SK-N-SH treated with all-trans-retinoic acid at 6 μM for 48 hours (cell line): ENCODE measurements around the gene JMJD1C.
"Not testable (repeated sequence)": the region's sequence is repeated elsewhere in the genome, so short reads cannot be mapped to it uniquely, and the experiment has no call there.

Experiments used
- ATAC-seq: fragments of 200-7000 bp; cut with Tn5 transposase; 3 replicates; pipeline ENCODE4 v1.9.1; 2020; ENCODE audit warnings: mild to moderate bottlenecking, moderate library complexity
- BACH2 ChIP-seq: fragments of 250-450 bp; sonication (Bioruptor Pico); IDR thresholded peaks from 2 replicates; pipeline ENCODE4 v1.9.0; 2021; ENCODE audit warnings: mild to moderate bottlenecking, borderline replicate concordance
- CREB5 ChIP-seq: fragments of 250-450 bp; sonication (Bioruptor Pico); IDR thresholded peaks from 2 replicates; pipeline ENCODE4 v1.5.1; 2020; ENCODE audit warnings: low read depth, mild to moderate bottlenecking, moderate library complexity
- CSDC2 ChIP-seq: fragments of 250-450 bp; sonication (Bioruptor Pico); IDR thresholded peaks from 2 replicates; pipeline ENCODE4 v1.5.0; 2020; ENCODE audit warnings: mild to moderate bottlenecking, moderate library complexity
- ESRRG ChIP-seq: fragments of 250-450 bp; sonication (Bioruptor Pico); IDR thresholded peaks from 2 replicates; pipeline ENCODE4 v1.6.1; 2021; ENCODE audit warnings: mild to moderate bottlenecking
- GLIS3 ChIP-seq: fragments of 250-450 bp; sonication (Bioruptor Pico); IDR thresholded peaks from 2 replicates; pipeline ENCODE4 v1.5.0; 2020; ENCODE audit warnings: mild to moderate bottlenecking, moderate library complexity
- ISL1 ChIP-seq: fragments of 250-450 bp; sonication (Bioruptor Pico); IDR thresholded peaks from 2 replicates; pipeline ENCODE4 v2.1.2; 2022; ENCODE audit warnings: mild to moderate bottlenecking, moderate library complexity
- OSR1 ChIP-seq: fragments of 250-450 bp; sonication (Bioruptor Pico); IDR thresholded peaks from 2 replicates; pipeline ENCODE4 v1.8.0; 2022; ENCODE audit warnings: moderate library complexity, mild to moderate bottlenecking, inconsistent platforms
- PPARA ChIP-seq: fragments of 250-450 bp; sonication (Bioruptor Pico); IDR thresholded peaks from 2 replicates; pipeline ENCODE4 v1.5.0; 2020; ENCODE audit warnings: mild to moderate bottlenecking, borderline replicate concordance
- RARB ChIP-seq: fragments of 250-450 bp; sonication (Bioruptor Pico); IDR thresholded peaks from 2 replicates; pipeline ENCODE4 v1.8.0; 2021; ENCODE audit warnings: mild to moderate bottlenecking, moderate library complexity
- SNAI2 ChIP-seq: fragments of 250-450 bp; sonication (Bioruptor Pico); IDR thresholded peaks from 2 replicates; pipeline ENCODE4 v1.5.0; 2020; ENCODE audit warnings: mild to moderate bottlenecking, moderate library complexity
- TCF4 ChIP-seq: fragments of 250-450 bp; sonication (Bioruptor Pico); IDR thresholded peaks from 2 replicates; pipeline ENCODE4 v1.8.0; 2021; ENCODE audit warnings: mild to moderate bottlenecking, moderate library complexity, borderline replicate concordance
- TOX ChIP-seq: fragments of 250-450 bp; sonication (Bioruptor Pico); IDR thresholded peaks from 2 replicates; pipeline ENCODE4 v1.8.0; 2021; ENCODE audit warnings: mild to moderate bottlenecking, moderate library complexity, borderline replicate concordance
- ZC3H10 ChIP-seq: fragments of 250-450 bp; sonication (Bioruptor Pico); IDR thresholded peaks from 2 replicates; pipeline ENCODE4 v1.5.1; 2021; ENCODE audit warnings: mild to moderate bottlenecking, moderate library complexity
- ZFP3 ChIP-seq: fragments of 250-450 bp; sonication (Bioruptor Pico); IDR thresholded peaks from 2 replicates; pipeline ENCODE4 v1.5.0; 2020; ENCODE audit warnings: mild to moderate bottlenecking, moderate library complexity
- ZFP30 ChIP-seq: fragments of 450-650 bp; formaldehyde crosslinking; IDR thresholded peaks from 2 replicates; pipeline ENCODE4 v1.5.0; 2022; ENCODE audit warnings: mild to moderate bottlenecking, moderate library complexity
- ZNF565 ChIP-seq: fragments of 450-650 bp; formaldehyde crosslinking; conservative IDR thresholded peaks from 2 replicates; pipeline ENCODE4 v1.5.0; 2020; ENCODE audit warnings: low read depth, mild to moderate bottlenecking, moderate library complexity
- ZNF8 ChIP-seq: fragments of 450-650 bp; formaldehyde crosslinking; IDR thresholded peaks from 2 replicates; pipeline ENCODE4 v1.5.0; 2020; ENCODE audit warnings: mild to moderate bottlenecking, moderate library complexity
- TF ChIP-seq, protein P1 (sequence below): fragments of 250-450 bp; sonication (Bioruptor Pico); IDR thresholded peaks from 2 replicates; pipeline ENCODE4 v1.8.0; 2021; ENCODE audit warnings: low read depth, mild to moderate bottlenecking, moderate library complexity, borderline replicate concordance
- TF ChIP-seq, protein P2 (sequence below): fragments of 250-450 bp; sonication (Bioruptor Pico); IDR thresholded peaks from 2 replicates; pipeline ENCODE4 v1.5.1; 2021; ENCODE audit warnings: mild to moderate bottlenecking, moderate library complexity
- TF ChIP-seq, protein P3 (sequence below): fragments of 250-450 bp; sonication (Bioruptor Pico); IDR thresholded peaks from 2 replicates; pipeline ENCODE4 v1.5.0; 2020; ENCODE audit warnings: mild to moderate bottlenecking, moderate library complexity

Gene JMJD1C

DNA sequence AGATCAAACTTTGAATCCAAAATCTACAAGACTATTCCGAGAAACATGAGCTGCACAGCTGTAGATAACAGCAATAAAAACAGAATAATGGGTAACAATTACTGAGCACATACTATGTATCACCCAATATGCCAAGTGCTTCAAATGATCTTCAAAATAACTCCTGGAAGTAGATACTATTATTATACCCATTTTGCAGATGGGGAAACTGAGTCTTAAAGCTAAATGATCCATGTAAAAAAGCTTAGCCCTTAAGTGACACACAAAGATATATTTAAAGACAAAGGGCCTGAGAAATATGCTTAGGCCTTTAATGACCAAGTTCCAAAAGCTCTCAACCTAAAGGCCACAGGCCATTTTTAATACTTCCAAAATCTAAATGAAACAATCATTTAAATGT is 37.1 kb upstream of the JMJD1C start (continued):
- TF ChIP-seq, protein P1, sequence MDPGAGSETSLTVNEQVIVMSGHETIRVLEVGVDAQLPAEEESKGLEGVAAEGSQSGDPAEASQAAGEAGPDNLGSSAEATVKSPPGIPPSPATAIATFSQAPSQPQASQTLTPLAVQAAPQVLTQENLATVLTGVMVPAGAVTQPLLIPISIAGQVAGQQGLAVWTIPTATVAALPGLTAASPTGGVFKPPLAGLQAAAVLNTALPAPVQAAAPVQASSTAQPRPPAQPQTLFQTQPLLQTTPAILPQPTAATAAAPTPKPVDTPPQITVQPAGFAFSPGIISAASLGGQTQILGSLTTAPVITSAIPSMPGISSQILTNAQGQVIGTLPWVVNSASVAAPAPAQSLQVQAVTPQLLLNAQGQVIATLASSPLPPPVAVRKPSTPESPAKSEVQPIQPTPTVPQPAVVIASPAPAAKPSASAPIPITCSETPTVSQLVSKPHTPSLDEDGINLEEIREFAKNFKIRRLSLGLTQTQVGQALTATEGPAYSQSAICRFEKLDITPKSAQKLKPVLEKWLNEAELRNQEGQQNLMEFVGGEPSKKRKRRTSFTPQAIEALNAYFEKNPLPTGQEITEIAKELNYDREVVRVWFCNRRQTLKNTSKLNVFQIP (CRISPR knock-in tag): no peak
- TF ChIP-seq, protein P2, sequence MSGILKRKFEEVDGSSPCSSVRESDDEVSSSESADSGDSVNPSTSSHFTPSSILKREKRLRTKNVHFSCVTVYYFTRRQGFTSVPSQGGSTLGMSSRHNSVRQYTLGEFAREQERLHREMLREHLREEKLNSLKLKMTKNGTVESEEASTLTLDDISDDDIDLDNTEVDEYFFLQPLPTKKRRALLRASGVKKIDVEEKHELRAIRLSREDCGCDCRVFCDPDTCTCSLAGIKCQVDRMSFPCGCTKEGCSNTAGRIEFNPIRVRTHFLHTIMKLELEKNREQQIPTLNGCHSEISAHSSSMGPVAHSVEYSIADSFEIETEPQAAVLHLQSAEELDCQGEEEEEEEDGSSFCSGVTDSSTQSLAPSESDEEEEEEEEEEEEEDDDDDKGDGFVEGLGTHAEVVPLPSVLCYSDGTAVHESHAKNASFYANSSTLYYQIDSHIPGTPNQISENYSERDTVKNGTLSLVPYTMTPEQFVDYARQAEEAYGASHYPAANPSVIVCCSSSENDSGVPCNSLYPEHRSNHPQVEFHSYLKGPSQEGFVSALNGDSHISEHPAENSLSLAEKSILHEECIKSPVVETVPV: no peak
- TF ChIP-seq PPARA (no peak), GLIS3 (no peak), BACH2 (no peak), ESRRG (CRISPR knock-in tag) (no peak), ZNF8 (CRISPR knock-in tag) (no peak)

DNA sequence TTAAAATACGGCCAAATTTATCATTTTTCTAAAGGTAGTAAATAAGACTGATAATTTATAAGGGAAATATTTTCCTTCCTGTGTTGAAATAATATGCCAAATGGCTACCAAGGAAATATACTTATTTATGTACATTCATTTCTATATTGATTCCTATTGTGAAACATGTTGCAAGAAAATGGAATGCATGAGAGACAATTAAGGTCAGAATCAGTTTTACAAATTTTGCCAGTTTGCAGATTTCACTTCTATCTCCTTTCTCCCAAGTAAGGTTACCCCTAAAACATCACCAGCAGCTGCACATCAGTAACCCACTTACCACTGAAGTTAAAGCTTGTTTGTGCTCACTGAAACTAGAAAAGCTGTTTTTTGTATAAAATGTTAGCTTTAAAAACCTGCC is 36.2 kb upstream of the JMJD1C start:
- no peak for TF ChIP-seq GLIS3
- TF ChIP-seq ISL1 (CRISPR knock-in tag): no peak
- no peak for TF ChIP-seq OSR1 (CRISPR knock-in tag)
- TF ChIP-seq, protein P1 (CRISPR knock-in tag): no peak
- TF ChIP-seq CREB5: no peak
- TF ChIP-seq RARB (CRISPR knock-in tag): no peak
- TF ChIP-seq ZNF8 (CRISPR knock-in tag): no peak
- TF ChIP-seq TOX (CRISPR knock-in tag): no peak
- TF ChIP-seq TCF4: no peak
- TF ChIP-seq ZNF565: no peak
- TF ChIP-seq PPARA: no peak
- TF ChIP-seq ESRRG (CRISPR knock-in tag): no peak
- TF ChIP-seq, protein P3, sequence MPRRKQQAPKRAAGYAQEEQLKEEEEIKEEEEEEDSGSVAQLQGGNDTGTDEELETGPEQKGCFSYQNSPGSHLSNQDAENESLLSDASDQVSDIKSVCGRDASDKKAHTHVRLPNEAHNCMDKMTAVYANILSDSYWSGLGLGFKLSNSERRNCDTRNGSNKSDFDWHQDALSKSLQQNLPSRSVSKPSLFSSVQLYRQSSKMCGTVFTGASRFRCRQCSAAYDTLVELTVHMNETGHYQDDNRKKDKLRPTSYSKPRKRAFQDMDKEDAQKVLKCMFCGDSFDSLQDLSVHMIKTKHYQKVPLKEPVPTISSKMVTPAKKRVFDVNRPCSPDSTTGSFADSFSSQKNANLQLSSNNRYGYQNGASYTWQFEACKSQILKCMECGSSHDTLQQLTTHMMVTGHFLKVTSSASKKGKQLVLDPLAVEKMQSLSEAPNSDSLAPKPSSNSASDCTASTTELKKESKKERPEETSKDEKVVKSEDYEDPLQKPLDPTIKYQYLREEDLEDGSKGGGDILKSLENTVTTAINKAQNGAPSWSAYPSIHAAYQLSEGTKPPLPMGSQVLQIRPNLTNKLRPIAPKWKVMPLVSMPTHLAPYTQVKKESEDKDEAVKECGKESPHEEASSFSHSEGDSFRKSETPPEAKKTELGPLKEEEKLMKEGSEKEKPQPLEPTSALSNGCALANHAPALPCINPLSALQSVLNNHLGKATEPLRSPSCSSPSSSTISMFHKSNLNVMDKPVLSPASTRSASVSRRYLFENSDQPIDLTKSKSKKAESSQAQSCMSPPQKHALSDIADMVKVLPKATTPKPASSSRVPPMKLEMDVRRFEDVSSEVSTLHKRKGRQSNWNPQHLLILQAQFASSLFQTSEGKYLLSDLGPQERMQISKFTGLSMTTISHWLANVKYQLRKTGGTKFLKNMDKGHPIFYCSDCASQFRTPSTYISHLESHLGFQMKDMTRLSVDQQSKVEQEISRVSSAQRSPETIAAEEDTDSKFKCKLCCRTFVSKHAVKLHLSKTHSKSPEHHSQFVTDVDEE (CRISPR knock-in tag): no peak
- no peak for TF ChIP-seq CSDC2 (CRISPR knock-in tag)
- no peak for TF ChIP-seq ZC3H10 (CRISPR knock-in tag)
- TF ChIP-seq ZFP30: no peak
- TF ChIP-seq, all 23 proteins: peak for 0
- ATAC-seq: no peak

GRCh38 chr10:63500551-63500950 is 34.8 kb upstream of the JMJD1C start:
- not testable (repeated sequence) for ATAC-seq

GRCh38 chr10:63498665-63499064 is 32.9 kb upstream of the JMJD1C start:
- ATAC-seq: no peak
- TF ChIP-seq ZFP3 (CRISPR knock-in tag): no peak
- TF ChIP-seq TCF4: no peak
- TF ChIP-seq, protein P2: no peak
- no peak for TF ChIP-seq ESRRG (CRISPR knock-in tag)
- TF ChIP-seq ZNF8 (CRISPR knock-in tag): no peak
- no peak for TF ChIP-seq RARB (CRISPR knock-in tag)
- TF ChIP-seq SNAI2 (CRISPR knock-in tag): no peak
- TF ChIP-seq, protein P1 (CRISPR knock-in tag): no peak
- TF ChIP-seq BACH2: no peak
- no peak for TF ChIP-seq ISL1 (CRISPR knock-in tag)
- TF ChIP-seq PPARA: no peak
- TF ChIP-seq, protein P3 (CRISPR knock-in tag): no peak
- no peak for TF ChIP-seq ZFP30
